Stimulated activated CD4-positive, alpha-beta T cell treated with anti-CD3 and anti-CD28 coated beads, Interleukin-2, amount 100 ng/mL, for 48 hours (primary cell): Measurements from ENCODE around the gene PPP2R2B.

Experiments used
- DNase-seq, 2 donors: peaks; one replicate each; pipeline ENCODE4 v3.0.0-alpha.2; 2020

The PPP2R2B gene

GRCh38 chr5:146878476-146879172 lies at the start of gene PPP2R2B:
TSS of gene PPP2R2B (minus strand) at chr5:146878757.
- DNase-seq = peak; percentile 10 to 35

- no peak for DNase-seq
These were observed 45.6 kb upstream of the PPP2R2B start for GRCh38 chr5:146924132-146924531.

GRCh38 chr5:146921225-146921624 lies 42.7 kb upstream of the PPP2R2B start:
- no peak for DNase-seq

- no peak for DNase-seq
These were observed 41.9 kb upstream of the PPP2R2B start for GRCh38 chr5:146920351-146920881.

- DNase-seq = no peak
These were observed 40.7 kb upstream of the PPP2R2B start for GRCh38 chr5:146919304-146919703.

GRCh38 chr5:146917931-146918330 lies 39.4 kb upstream of the PPP2R2B start:
- DNase-seq = no peak

- DNase-seq = no peak
These were observed 34.3 kb upstream of the PPP2R2B start for GRCh38 chr5:146912874-146913273.

DNA sequence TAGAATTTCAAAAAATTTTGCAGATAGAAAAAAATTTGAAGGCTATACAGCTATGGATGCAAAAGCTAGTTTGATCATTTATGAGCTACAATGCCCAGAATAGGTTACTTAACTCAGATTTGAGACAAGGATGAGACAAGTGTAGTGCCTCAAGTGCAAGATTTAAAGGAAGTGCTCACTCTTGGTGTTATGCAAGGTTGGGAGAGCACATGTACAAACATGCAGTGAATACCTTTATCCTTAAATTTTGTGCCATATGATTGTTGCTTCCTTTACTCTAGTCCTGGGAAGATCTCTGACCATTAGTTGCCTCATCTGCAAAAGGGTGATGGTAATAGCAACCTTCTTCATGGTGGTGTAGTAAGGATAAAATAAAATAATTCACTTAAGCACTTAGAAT lies 31.7 kb upstream of the PPP2R2B start:
- DNase-seq = no peak

DNA sequence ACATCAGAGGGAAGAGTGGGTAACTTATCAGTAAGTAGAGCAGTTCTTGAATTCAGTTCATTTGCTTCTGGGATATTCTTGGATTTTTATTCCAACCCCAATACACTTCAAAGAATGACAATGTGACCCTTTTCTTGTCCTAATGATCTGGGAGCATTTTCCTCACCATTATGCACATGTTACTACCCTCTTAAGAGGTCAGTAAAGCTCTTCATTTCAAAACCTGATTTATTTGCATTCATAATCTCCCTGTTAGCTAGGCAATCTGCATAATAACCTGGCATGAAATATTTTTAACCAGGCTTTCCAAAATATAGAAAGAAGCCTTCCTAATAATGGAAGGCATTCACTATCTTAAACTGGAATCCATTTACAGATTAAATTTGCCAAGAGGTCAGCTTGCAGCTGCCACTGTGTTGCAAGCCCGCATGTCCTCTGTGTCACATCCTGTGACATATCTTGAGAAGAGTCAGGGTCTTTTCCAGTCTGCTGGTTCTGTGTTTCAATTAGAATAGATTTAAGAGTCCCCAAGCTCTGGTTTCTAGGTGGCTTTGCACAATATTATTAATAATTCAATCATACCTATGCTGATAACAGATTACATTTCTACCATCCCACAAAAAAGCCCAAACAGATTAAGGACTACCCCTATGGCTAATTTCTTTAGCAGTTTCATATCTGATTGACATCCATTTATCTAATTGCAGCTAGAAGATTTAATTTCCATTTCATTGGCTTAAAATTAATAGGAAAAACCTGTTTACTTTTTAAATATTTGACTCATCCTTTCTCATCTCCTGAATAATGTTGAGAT lies 30.9 kb upstream of the PPP2R2B start:
- DNase-seq = no peak

DNA sequence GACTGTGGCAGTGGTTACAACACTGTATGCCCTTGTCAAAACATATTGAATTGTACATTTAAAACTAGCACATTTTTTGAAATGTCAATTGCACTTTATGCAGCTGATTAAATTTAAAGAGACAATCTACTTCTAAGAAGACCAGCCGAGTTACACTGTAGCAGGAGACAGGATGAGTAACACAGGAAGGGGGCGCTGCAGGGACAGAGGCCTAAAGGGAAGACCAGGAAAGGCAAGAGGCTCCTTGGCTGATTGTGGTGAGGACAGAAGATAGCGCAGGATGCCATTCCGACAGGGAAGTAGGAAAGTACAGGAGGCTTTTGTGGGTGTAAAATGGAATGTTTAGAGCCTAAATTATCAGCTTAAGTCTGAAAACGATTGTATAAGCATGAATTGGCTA lies 28.2 kb upstream of the PPP2R2B start:
- DNase-seq = no peak

DNA sequence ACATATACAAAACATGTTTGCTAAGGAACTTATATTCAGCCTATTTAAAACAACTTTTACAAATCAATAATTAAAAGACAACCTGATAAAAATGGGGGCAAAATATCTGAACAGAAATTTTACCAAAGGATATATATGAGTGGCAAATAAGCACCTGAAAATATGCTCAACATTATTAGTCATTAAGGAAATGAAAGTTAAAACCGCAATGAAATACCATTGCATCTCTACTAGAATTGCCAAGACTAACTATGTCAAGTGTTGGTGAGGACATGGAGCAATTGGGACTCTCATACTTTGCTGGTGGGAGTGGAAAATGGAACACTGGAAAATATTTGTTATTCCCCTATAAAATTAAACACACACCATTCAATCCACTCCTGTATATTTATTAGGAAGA lies 26.3 kb upstream of the PPP2R2B start:
- no peak for DNase-seq

DNA sequence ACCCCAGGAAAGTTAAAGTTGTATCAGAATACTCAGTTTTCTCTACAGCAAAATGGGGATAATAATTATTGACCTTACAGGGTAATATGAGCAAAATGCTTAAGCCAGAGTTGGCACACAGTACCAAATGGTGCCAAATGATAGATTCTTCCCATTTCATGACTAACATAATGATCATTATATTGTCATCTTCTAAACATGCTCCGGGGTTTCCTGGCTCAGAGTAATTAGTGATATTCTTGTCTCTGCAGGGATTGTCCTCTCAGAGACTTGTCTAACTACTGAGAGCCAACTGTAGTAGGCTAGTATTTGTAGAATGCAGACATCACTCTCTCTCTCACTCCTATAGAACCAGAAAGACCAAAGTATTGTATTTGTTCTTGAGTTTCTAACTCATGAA lies 25.2 kb upstream of the PPP2R2B start:
- no peak for DNase-seq

- no peak for DNase-seq
These were observed 23.9 kb upstream of the PPP2R2B start for GRCh38 chr5:146902471-146902870.

DNA sequence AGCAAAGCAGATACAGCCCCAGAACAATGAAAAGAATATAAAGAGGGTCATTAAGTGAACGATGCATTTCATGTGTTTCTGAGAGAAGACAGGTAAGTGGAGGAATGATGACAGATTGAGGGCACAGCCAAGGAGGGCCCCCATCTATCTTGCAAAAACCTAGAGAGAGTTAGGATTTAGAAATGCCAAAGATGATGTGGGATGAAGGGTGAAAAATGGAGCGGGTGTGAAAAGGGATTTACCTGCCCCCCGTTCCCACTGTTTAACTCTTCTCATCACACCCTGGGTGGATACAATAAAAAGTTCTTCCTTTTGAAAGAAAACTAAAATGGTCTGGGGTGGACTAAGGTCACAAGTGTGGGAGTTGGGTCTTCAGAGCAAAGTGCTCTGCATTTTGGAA lies 18.5 kb upstream of the PPP2R2B start:
- DNase-seq = no peak

DNA sequence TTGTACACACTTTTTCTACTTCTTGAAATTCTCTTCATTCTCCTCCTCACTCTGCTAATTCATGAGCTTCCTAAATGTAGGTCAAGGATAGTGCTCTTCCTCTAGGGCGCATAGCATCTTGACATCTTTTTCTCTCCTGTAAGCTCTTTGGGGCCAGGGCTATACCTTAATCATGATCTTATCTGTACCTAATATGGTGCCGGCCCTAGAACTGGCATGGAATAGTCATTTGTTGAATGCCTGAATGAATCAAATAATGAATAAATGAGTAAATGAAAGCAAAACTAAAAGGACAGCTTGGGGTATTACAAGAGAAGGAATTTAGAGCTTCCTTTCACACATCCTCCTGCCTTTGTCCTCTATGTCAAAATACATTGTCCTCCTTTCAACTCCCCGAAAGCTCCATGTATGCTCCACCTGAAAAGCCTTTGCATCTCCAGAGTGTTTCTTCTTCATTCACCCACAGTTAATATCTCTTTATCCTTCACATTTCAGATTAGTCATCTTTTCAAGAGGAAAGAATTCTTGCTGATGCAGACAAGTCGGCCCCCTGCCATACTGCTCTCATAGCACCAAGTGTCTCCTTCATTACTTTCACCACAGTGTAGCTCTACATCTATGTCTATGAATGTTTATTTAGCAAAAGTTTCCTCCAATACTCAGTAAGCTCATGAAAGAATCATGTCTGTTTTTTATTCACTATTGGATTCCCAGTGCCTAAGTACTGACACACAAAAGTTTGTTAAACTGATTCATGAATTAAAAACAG lies 16.4 kb upstream of the PPP2R2B start:
- no peak for DNase-seq

- no peak for DNase-seq
These were observed 15.4 kb upstream of the PPP2R2B start for GRCh38 chr5:146893991-146894390.

GRCh38 chr5:146892231-146892630 lies 13.7 kb upstream of the PPP2R2B start:
- DNase-seq = no peak

DNA sequence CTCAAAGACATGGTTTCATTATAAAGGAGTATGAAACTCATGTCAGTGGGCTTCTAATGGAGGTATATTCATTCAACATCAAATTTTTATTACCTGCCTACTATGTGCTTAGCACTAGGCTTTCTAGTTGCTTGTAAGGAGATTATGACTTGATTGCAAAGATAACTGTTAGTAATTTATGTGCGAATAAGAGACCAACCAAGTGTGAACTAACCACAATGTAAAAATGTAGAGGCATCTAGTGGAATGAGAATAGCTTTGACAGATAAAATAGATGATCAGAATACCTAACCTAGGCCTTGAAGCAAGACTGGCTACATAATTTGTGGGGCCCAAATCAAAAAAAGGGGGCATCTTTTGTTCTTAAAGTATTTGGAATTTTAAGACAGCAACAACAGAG lies 13.0 kb upstream of the PPP2R2B start:
- DNase-seq = no peak

- no peak for DNase-seq
These were observed 12.3 kb upstream of the PPP2R2B start for GRCh38 chr5:146890731-146891440.

DNA sequence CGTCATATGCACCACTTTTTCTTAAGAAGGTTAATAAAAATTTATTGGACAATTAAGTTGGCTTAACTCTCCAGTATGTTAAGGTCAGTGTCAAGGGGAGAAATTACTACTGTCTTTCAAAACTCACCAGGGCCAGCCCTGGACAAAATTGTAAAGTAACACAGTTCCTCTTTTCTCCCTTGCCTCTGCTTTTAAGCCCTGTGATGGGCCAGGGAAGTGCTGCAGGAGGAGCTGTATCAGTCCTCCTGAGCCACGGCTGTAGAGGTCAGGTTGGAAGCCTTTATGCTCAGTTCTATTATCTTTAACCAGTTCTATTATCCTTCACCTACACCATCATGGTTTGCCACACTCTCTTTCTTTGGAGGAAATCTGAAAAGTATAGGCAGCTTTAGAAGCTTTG lies 11.5 kb upstream of the PPP2R2B start:
- no peak for DNase-seq

- DNase-seq = no peak
These were observed 10.6 kb upstream of the PPP2R2B start for GRCh38 chr5:146889169-146889568.

DNA sequence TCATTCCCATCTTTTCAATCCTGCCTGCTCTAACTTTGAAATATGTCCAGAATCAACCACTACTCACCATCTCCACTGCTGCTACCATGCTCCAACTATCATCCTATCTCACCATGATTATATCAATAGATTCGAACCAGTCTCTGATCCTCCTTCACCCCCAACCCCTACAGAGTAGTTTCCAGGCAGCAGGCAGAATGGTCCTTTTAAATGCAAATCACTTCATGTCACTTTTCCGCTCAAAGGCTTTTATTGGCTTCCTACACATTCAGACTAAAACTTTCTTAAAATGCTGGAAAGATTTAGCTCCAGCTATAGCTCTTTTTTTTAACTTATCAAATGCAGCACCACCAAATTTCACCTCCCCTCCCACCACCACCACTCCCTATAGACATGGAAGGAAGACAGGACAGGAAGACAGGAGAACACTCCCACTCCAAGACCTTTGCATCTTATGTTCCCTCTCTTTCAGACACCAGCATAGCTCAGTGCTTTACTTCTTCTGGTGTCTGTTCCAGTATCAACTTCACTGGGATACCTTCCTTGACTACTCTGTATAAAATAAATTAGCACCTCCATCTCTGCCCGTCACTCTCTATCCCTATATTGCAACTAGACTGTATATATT lies 9.9 kb upstream of the PPP2R2B start:
- DNase-seq = no peak
